Colonic mucosa (tissue), 4 donors: ENCODE measurements around the gene LBX2. TPM values are rescaled to one million over a fixed set of nuclear protein-coding genes. Genes with fewer than 3 reads are reported as not detected.
A peak's percentile ranks its signal among the peaks of the same experiment; 100 is the strongest.

Experiments used
- DNase-seq: peaks from one replicate; pipeline ENCODE4 v3.0.0-alpha.2; 2020
- H3K27ac ChIP-seq: fragments of 200-600 bp; one replicate; pipeline ENCODE4 v1.8.0; 2021
- H3K27me3 ChIP-seq: fragments of 200-600 bp; one replicate; pipeline ENCODE4 v1.8.0; 2021
- H3K36me3 ChIP-seq: fragments of 200-600 bp; one replicate; pipeline ENCODE4 v1.8.0; 2021
- H3K4me1 ChIP-seq: fragments of 200-600 bp; one replicate; pipeline ENCODE4 v1.8.0; 2021; ENCODE audit warnings: mild to moderate bottlenecking
- H3K4me3 ChIP-seq: fragments of 200-600 bp; one replicate; pipeline ENCODE4 v1.8.0; 2021
- H3K9ac ChIP-seq, 2 donors: one replicate each; pipeline ENCODE4 v1.7.0; 2013; ENCODE audit warnings: control low read depth in 2 of 2, low read depth in 2 of 2, low read length in 2 of 2
- H3K9me3 ChIP-seq: fragments of 200-600 bp; one replicate; pipeline ENCODE4 v1.8.0; 2021
- CTCF ChIP-seq: fragments of 200-600 bp; IDR thresholded peaks from one replicate; pipeline ENCODE4 v1.8.0; 2022; ENCODE audit warnings: antibody characterized with exemption, mild to moderate bottlenecking
- intact Hi-C: fragments of 100-400 bp; cut with DNase I; formaldehyde crosslinking; loops from one replicate; pipeline ENCODE4 v1.14.1; 2022
- total RNA-seq, 2 donors: library from RNA; stranded (reverse); fragmentation: NEBNext Ultra II Directional in 1 of 2; extraction: Animal tissue kit (Norgen Biotek cat#: 25700) in 1 of 2; gene quantifications; one replicate each; pipeline ENCODE4 v1.2.1, GENCODE V29; 2021
- donor health status: healthy.
- donor health status: DM: no; HTN: no; CAD: no.
- donor health status: DM: no; HTN: no; CAD: no.

Gene LBX2
- total RNA-seq, result under 1 TPM; 0.50 to 0.99 TPM

GRCh38 chr2:74499267-74499939 is at the start of gene LBX2:
TSS of gene LBX2 (minus strand) at chr2:74499603. CDS start at chr2:74499537, 66 bp downstream.
- Histone ChIP-seq H3K9ac (peak within 1 kb of the TSS in 1 of 2 donors; percentile 46), H3K36me3 (no peaks in the 10 kb centered on the region), H3K4me3 (peak within 1 kb of the TSS; percentile 47), H3K27me3 (peaks cover 17% of the 10 kb centered on the region), H3K27ac (peak within 1 kb of the TSS; percentile 32), H3K4me1 (peaks cover 15% of the 10 kb centered on the region), H3K9me3 (no peaks in the 10 kb centered on the region)
- intact Hi-C loops, result no loop called here
- DNase-seq, result peak; percentile 57
- no peak for TF ChIP-seq CTCF

GRCh38 chr2:74548285-74548899 is 49.0 kb upstream of the LBX2 start:
- Histone ChIP-seq H3K27me3 (no peaks in the 10 kb centered on the region), H3K4me1 (no peaks in the 10 kb centered on the region), H3K9me3 (no peaks in the 10 kb centered on the region), H3K9ac (peak overlapping the region; percentile 16 to 68), H3K4me3 (peak overlapping the region; percentile 50), H3K36me3 (no peaks in the 10 kb centered on the region), H3K27ac (no peak overlapping the region)
- intact Hi-C loops, result no loop called here
- no peak for TF ChIP-seq CTCF
- DNase-seq, result no peak

- intact Hi-C loops, result no loop called here
- H3K4me3 ChIP-seq, result no peak overlapping the region
- no peak overlapping the region for H3K9ac ChIP-seq
- no peak for DNase-seq
- H3K27me3 ChIP-seq, result no peaks in the 10 kb centered on the region
- no peaks in the 10 kb centered on the region for H3K36me3 ChIP-seq
- no peaks in the 10 kb centered on the region for H3K4me1 ChIP-seq
- no peaks in the 10 kb centered on the region for H3K9me3 ChIP-seq
- H3K27ac ChIP-seq, result no peak overlapping the region
- no peak for TF ChIP-seq CTCF
Observed at GRCh38 chr2:74546004-74546403, 46.6 kb upstream of the LBX2 start.

- intact Hi-C loops, result no loop called here
- Histone ChIP-seq H3K27me3 (no peaks in the 10 kb centered on the region), H3K4me3 (no peak overlapping the region), H3K9ac (no peak overlapping the region), H3K4me1 (no peaks in the 10 kb centered on the region), H3K27ac (no peak overlapping the region), H3K36me3 (no peaks in the 10 kb centered on the region), H3K9me3 (no peaks in the 10 kb centered on the region)
- TF ChIP-seq CTCF, result no peak
- no peak for DNase-seq
Observed at GRCh38 chr2:74544634-74545033, 45.2 kb upstream of the LBX2 start.

- no peaks in the 10 kb centered on the region for H3K9me3 ChIP-seq
- H3K9ac ChIP-seq, result no peak overlapping the region
- H3K4me3 ChIP-seq, result no peak overlapping the region
- intact Hi-C loops, result no loop called here
- no peaks in the 10 kb centered on the region for H3K27me3 ChIP-seq
- H3K4me1 ChIP-seq, result no peaks in the 10 kb centered on the region
- TF ChIP-seq CTCF, result no peak
- no peaks in the 10 kb centered on the region for H3K36me3 ChIP-seq
- no peak for DNase-seq
- no peak overlapping the region for H3K27ac ChIP-seq
Observed at GRCh38 chr2:74542978-74543377, 43.6 kb upstream of the LBX2 start.
